ENCODE data around the gene BMAL1.
"Not testable (repeated sequence)": the region's sequence is repeated elsewhere in the genome, so short reads cannot be mapped to it uniquely, and the experiment has no call there.

BMAL1 gene

DNA sequence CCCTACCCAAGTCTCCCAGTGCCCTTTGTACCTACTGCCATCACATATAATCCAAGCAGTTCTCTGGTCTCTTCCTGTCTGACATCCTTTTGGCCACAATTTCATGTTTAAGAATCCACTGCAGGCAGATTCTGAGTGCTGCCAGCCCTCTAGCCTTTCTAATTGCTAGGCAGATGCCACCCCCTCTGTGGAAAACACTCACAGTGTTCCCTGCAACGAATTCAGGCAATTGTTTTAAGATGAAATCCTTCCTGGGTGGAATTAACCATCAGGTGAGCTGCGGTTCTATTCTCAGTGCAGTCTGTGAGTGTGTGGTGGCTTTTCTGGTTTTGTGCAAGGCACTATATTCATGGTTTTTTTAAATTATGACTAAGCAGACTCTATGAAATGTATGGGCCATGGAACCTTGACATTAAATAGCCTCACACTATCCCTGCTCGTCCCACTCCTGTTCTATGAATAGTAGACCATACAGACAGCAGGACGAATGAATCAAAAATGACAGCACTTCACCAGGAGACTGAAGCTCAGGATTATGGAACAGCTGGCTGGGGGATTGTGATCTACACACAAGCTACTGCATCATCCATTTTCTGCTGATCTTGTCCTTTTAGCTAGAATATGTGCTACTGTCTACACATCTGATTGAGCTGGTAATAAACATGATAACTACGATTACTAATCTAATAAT, 29.8 kb upstream of the BMAL1 start:
- Histone ChIP-seq H3K36me3 (ENCODE audit: control insufficient read depth in 1 of 2, insufficient read depth in 2 of 2, low read length in 2 of 2) (no peaks in the 10 kb centered on the region), H3K9ac (ENCODE audit: low read depth in 1 of 2, low read length in 2 of 2) (no peak overlapping the region), H3K4me1 (ENCODE audit: control insufficient read depth in 1 of 2, insufficient read depth in 2 of 2, low read length in 2 of 2) (peaks cover 6 to 7% of the 10 kb centered on the region in 2 donors), H3K9me3 (ENCODE audit: control insufficient read depth in 1 of 2, low read length in 2 of 2) (no peaks in the 10 kb centered on the region), H3K27me3 (ENCODE audit: control insufficient read depth in 1 of 2, insufficient read depth in 2 of 2, low read length in 2 of 2) (peaks cover 0 to 5% of the 10 kb centered on the region in 2 donors), H3K4me3 (ENCODE audit: low read depth in 1 of 2, low read length in 2 of 2) (no peak overlapping the region), H3K27ac (ENCODE audit: low read depth, low read length) (no peak overlapping the region)

DNA sequence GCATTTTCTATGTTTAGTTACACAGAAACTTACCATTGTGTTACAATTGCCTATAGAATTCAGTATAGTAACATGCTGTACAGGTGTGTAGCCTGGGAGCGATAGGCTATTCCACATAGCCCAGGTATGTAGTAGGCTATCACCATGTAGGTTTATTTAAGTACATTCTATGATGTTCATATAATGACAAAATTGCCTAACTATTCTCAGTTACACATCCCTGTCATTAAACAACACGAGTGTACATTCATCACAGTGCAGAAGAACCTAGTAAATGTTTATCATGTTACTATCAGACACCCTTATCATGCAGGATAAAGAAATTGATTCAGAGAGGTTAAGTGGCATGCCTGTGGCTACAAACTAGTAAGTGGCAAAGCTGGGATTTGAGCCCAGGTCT, 28.4 kb upstream of the BMAL1 start:
- no peaks in the 10 kb centered on the region for H3K36me3 ChIP-seq (ENCODE audit: control insufficient read depth in 1 of 2, insufficient read depth in 2 of 2, low read length in 2 of 2)
- no peak overlapping the region for H3K4me3 ChIP-seq (ENCODE audit: low read depth in 1 of 2, low read length in 2 of 2)

DNA sequence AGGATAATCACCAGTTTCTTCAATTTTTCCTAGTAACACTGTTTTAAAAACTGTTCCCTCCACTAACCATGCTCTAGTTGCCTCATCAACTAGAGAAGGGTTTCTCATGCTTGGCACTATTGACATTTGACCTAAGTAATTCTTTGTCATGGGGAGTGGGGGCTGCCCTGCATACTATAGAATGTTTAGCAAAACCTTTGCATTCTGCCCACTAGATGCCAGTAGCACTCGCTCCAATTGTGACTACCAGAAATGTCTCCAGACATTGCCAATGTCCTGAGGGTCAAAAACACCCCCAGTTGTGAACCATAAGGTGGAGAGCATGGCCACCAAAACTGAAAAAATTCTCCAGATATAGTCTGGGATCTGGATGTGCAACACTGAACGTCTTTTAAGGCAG, 27.6 kb upstream of the BMAL1 start:
- Histone ChIP-seq H3K27ac (ENCODE audit: low read depth, low read length) (no peak overlapping the region), H3K36me3 (ENCODE audit: control insufficient read depth in 1 of 2, insufficient read depth in 2 of 2, low read length in 2 of 2) (no peaks in the 10 kb centered on the region), H3K4me1 (ENCODE audit: control insufficient read depth in 1 of 2, insufficient read depth in 2 of 2, low read length in 2 of 2) (no peaks in the 10 kb centered on the region), H3K27me3 (ENCODE audit: control insufficient read depth in 1 of 2, insufficient read depth in 2 of 2, low read length in 2 of 2) (peaks cover 0 to 5% of the 10 kb centered on the region in 2 donors), H3K9me3 (ENCODE audit: control insufficient read depth in 1 of 2, low read length in 2 of 2) (no peaks in the 10 kb centered on the region), H3K9ac (ENCODE audit: low read depth in 1 of 2, low read length in 2 of 2) (no peak overlapping the region), H3K4me3 (ENCODE audit: low read depth in 1 of 2, low read length in 2 of 2) (no peak overlapping the region)

More for the DNA sequence above, 28.4 kb upstream of the BMAL1 start:
- H3K27me3 ChIP-seq (ENCODE audit: control insufficient read depth in 1 of 2, insufficient read depth in 2 of 2, low read length in 2 of 2) = peaks cover 0 to 5% of the 10 kb centered on the region in 2 donors
- H3K4me1 ChIP-seq (ENCODE audit: control insufficient read depth in 1 of 2, insufficient read depth in 2 of 2, low read length in 2 of 2) = no peaks in the 10 kb centered on the region
- no peaks in the 10 kb centered on the region for H3K9me3 ChIP-seq (ENCODE audit: control insufficient read depth in 1 of 2, low read length in 2 of 2)
- H3K9ac ChIP-seq (ENCODE audit: low read depth in 1 of 2, low read length in 2 of 2) = no peak overlapping the region
- H3K27ac ChIP-seq (ENCODE audit: low read depth, low read length) = no peak overlapping the region

- Histone ChIP-seq H3K4me1 (ENCODE audit: control insufficient read depth in 1 of 2, insufficient read depth in 2 of 2, low read length in 2 of 2) (no peaks in the 10 kb centered on the region), H3K36me3 (ENCODE audit: control insufficient read depth in 1 of 2, insufficient read depth in 2 of 2, low read length in 2 of 2) (no peaks in the 10 kb centered on the region), H3K4me3 (ENCODE audit: low read depth in 1 of 2, low read length in 2 of 2) (no peak overlapping the region), H3K9ac (ENCODE audit: low read depth in 1 of 2, low read length in 2 of 2) (no peak overlapping the region), H3K9me3 (ENCODE audit: control insufficient read depth in 1 of 2, low read length in 2 of 2) (no peaks in the 10 kb centered on the region), H3K27me3 (ENCODE audit: control insufficient read depth in 1 of 2, insufficient read depth in 2 of 2, low read length in 2 of 2) (no peaks in the 10 kb centered on the region), H3K27ac (ENCODE audit: low read depth, low read length) (no peak overlapping the region)
Measured at GRCh38 chr11:13251966-13252365, 25.6 kb upstream of the BMAL1 start.

DNA sequence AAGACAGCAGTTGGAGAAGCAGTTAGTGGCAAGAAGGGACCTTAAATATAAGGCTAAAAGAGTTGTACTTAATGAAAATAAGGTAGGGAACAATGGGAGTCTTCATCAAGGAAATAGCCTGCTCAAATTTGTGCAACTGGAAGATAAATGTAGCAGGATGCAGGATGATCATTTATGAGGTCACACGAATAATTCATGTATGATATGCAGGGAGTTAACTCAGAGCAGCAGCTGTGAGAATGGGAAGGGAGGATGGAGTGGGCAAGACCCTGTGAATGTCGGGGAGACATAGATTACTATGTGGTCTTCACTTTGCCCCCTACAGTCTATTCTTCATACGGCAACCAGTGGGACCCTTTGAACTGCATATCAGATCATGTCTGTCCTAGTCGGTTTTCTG, 25.2 kb upstream of the BMAL1 start:
- no peak overlapping the region for H3K9ac ChIP-seq (ENCODE audit: low read depth in 1 of 2, low read length in 2 of 2)
- H3K27ac ChIP-seq (ENCODE audit: low read depth, low read length) = no peak overlapping the region
- H3K9me3 ChIP-seq (ENCODE audit: control insufficient read depth in 1 of 2, low read length in 2 of 2) = no peaks in the 10 kb centered on the region
- no peaks in the 10 kb centered on the region for H3K36me3 ChIP-seq (ENCODE audit: control insufficient read depth in 1 of 2, insufficient read depth in 2 of 2, low read length in 2 of 2)
- H3K4me1 ChIP-seq (ENCODE audit: control insufficient read depth in 1 of 2, insufficient read depth in 2 of 2, low read length in 2 of 2) = no peaks in the 10 kb centered on the region
- no peaks in the 10 kb centered on the region for H3K27me3 ChIP-seq (ENCODE audit: control insufficient read depth in 1 of 2, insufficient read depth in 2 of 2, low read length in 2 of 2)
- no peak overlapping the region for H3K4me3 ChIP-seq (ENCODE audit: low read depth in 1 of 2, low read length in 2 of 2)

- H3K27ac ChIP-seq (ENCODE audit: low read depth, low read length) = no peak overlapping the region
- H3K9ac ChIP-seq (ENCODE audit: low read depth in 1 of 2, low read length in 2 of 2) = no peak overlapping the region
Measured at GRCh38 chr11:13256216-13256615, 21.4 kb upstream of the BMAL1 start.

DNA sequence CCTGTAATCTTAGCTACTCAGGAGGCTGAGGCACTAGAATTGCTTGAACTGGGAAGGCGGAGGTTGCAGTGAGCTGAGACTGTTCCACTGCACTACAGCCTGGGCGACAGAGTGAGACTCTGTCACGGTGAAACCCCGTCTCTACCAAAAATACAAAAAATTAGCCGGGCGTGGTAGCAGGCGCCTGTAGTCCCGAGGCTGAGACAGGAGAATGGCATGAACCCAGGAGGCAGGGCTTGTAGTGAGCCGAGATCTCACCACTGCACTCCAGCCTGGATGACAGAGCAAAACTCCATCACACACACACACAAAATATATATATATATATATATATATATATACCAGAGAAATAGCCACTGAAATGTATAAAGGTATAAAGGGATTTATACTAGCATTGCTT, 19.5 kb upstream of the BMAL1 start:
- not testable (repeated sequence) for H3K9ac ChIP-seq (ENCODE audit: low read depth in 1 of 2, low read length in 2 of 2); H3K36me3 ChIP-seq (ENCODE audit: control insufficient read depth in 1 of 2, insufficient read depth in 2 of 2, low read length in 2 of 2); H3K4me3 ChIP-seq (ENCODE audit: low read depth in 1 of 2, low read length in 2 of 2); H3K27me3 ChIP-seq (ENCODE audit: control insufficient read depth in 1 of 2, insufficient read depth in 2 of 2, low read length in 2 of 2); H3K9me3 ChIP-seq (ENCODE audit: control insufficient read depth in 1 of 2, low read length in 2 of 2); H3K27ac ChIP-seq (ENCODE audit: low read depth, low read length)
- peaks cover 12 to 21% of the 10 kb centered on the region in 2 donors for H3K4me1 ChIP-seq (ENCODE audit: control insufficient read depth in 1 of 2, insufficient read depth in 2 of 2, low read length in 2 of 2)

More at GRCh38 chr11:13256216-13256615, 21.4 kb upstream of the BMAL1 start:
- H3K36me3 ChIP-seq (ENCODE audit: control insufficient read depth in 1 of 2, insufficient read depth in 2 of 2, low read length in 2 of 2) = no peaks in the 10 kb centered on the region
- no peaks in the 10 kb centered on the region for H3K27me3 ChIP-seq (ENCODE audit: control insufficient read depth in 1 of 2, insufficient read depth in 2 of 2, low read length in 2 of 2)
- peaks cover 9 to 17% of the 10 kb centered on the region in 2 donors for H3K4me1 ChIP-seq (ENCODE audit: control insufficient read depth in 1 of 2, insufficient read depth in 2 of 2, low read length in 2 of 2)
- H3K4me3 ChIP-seq (ENCODE audit: low read depth in 1 of 2, low read length in 2 of 2) = no peak overlapping the region
- H3K9me3 ChIP-seq (ENCODE audit: control insufficient read depth in 1 of 2, low read length in 2 of 2) = no peaks in the 10 kb centered on the region

DNA sequence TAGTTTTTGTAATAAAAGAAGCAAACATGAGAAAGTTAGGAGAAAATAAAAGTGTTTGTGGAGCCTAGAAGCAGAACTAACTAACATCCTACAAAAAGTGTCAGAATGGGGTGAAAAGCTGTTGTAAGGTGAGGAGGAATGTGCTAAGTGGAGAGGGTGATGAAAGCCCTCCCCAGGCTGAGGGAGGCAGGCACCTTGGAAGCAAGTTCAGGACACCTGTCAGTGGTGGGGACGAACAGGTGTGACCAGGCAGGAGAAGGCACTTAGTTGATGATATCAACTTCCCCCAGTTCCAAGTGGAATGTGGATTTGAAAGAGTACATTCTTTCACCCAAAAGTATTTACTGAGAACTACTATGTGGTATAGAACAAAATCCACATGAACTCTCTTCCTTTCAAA, 18.7 kb upstream of the BMAL1 start:
- Histone ChIP-seq H3K27me3 (ENCODE audit: control insufficient read depth in 1 of 2, insufficient read depth in 2 of 2, low read length in 2 of 2) (no peaks in the 10 kb centered on the region), H3K9ac (ENCODE audit: low read depth in 1 of 2, low read length in 2 of 2) (no peak overlapping the region), H3K27ac (ENCODE audit: low read depth, low read length) (no peak overlapping the region), H3K36me3 (ENCODE audit: control insufficient read depth in 1 of 2, insufficient read depth in 2 of 2, low read length in 2 of 2) (no peaks in the 10 kb centered on the region), H3K4me1 (ENCODE audit: control insufficient read depth in 1 of 2, insufficient read depth in 2 of 2, low read length in 2 of 2) (peaks cover 12 to 21% of the 10 kb centered on the region in 2 donors), H3K9me3 (ENCODE audit: control insufficient read depth in 1 of 2, low read length in 2 of 2) (no peaks in the 10 kb centered on the region), H3K4me3 (ENCODE audit: low read depth in 1 of 2, low read length in 2 of 2) (no peak overlapping the region)

DNA sequence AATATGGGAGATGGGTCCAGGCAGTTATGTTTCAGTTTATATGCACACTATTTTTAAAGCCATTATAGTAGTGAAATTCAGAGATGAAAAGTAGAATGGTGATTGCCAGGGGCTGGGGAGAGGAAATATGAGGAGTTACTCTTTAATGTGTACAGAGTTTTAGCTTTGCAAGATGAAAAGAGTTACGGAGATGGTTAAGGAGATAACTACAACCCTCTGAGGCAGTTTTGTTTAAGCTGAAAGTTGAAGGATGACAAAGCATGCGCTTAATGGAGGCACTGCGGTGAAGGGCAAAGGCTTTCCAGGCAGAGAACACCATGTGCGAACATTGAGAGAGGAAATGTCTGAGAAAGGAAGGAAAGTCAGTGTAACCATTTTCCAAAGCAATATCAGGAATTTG, 18.2 kb upstream of the BMAL1 start:
- Histone ChIP-seq H3K27me3 (ENCODE audit: control insufficient read depth in 1 of 2, insufficient read depth in 2 of 2, low read length in 2 of 2) (no peaks in the 10 kb centered on the region), H3K27ac (ENCODE audit: low read depth, low read length) (no peak overlapping the region), H3K4me3 (ENCODE audit: low read depth in 1 of 2, low read length in 2 of 2) (no peak overlapping the region)

GRCh38 chr11:13260201-13260962, 17.2 kb upstream of the BMAL1 start:
- Histone ChIP-seq H3K27me3 (ENCODE audit: control insufficient read depth in 1 of 2, insufficient read depth in 2 of 2, low read length in 2 of 2) (no peaks in the 10 kb centered on the region), H3K4me3 (ENCODE audit: low read depth in 1 of 2, low read length in 2 of 2) (no peak overlapping the region), H3K27ac (ENCODE audit: low read depth, low read length) (no peak overlapping the region), H3K9me3 (ENCODE audit: control insufficient read depth in 1 of 2, low read length in 2 of 2) (no peaks in the 10 kb centered on the region), H3K36me3 (ENCODE audit: control insufficient read depth in 1 of 2, insufficient read depth in 2 of 2, low read length in 2 of 2) (no peaks in the 10 kb centered on the region), H3K4me1 (ENCODE audit: control insufficient read depth in 1 of 2, insufficient read depth in 2 of 2, low read length in 2 of 2) (peaks cover 12 to 21% of the 10 kb centered on the region in 2 donors), H3K9ac (ENCODE audit: low read depth in 1 of 2, low read length in 2 of 2) (no peak overlapping the region)

More for the DNA sequence above, 18.2 kb upstream of the BMAL1 start:
- no peak overlapping the region for H3K9ac ChIP-seq (ENCODE audit: low read depth in 1 of 2, low read length in 2 of 2)
- H3K9me3 ChIP-seq (ENCODE audit: control insufficient read depth in 1 of 2, low read length in 2 of 2) = no peaks in the 10 kb centered on the region
- no peaks in the 10 kb centered on the region for H3K36me3 ChIP-seq (ENCODE audit: control insufficient read depth in 1 of 2, insufficient read depth in 2 of 2, low read length in 2 of 2)
- peaks cover 12 to 21% of the 10 kb centered on the region in 2 donors for H3K4me1 ChIP-seq (ENCODE audit: control insufficient read depth in 1 of 2, insufficient read depth in 2 of 2, low read length in 2 of 2)

Data from duodenal mucosa (tissue), 2 donors.